IMR-90 (cell line): ENCODE measurements around the gene GPSM3.

Experiments used
- CHD1 ChIP-seq: IDR thresholded peaks from 2 replicates; pipeline ENCODE4 v1.6.1; 2012; ENCODE audit warnings: low read depth, low read length, improper control_type of control experiment
- POLR2A ChIP-seq: IDR thresholded peaks from 2 replicates; pipeline ENCODE4 v1.6.1; 2012; ENCODE audit warnings: mild to moderate bottlenecking, low read depth, low read length
- RAD21 ChIP-seq: IDR thresholded peaks from 2 replicates; pipeline ENCODE4 v1.6.1; 2012; ENCODE audit warnings: low read length, improper control_type of control experiment
- RCOR1 ChIP-seq: IDR thresholded peaks from 2 replicates; pipeline ENCODE4 v1.6.1; 2012; ENCODE audit warnings: mild to moderate bottlenecking, low read length, improper control_type of control experiment; ENCODE audit not compliant: insufficient replicate concordance
- RFX5 ChIP-seq: IDR thresholded peaks from 2 replicates; pipeline ENCODE4 v1.8.0; 2012; ENCODE audit warnings: low read depth, mild to moderate bottlenecking, low read length, moderate library complexity
- USF2 ChIP-seq: fragments of 150-350 bp; IDR thresholded peaks from 2 replicates; pipeline ENCODE4 v1.6.1; 2017; ENCODE audit warnings: mild to moderate bottlenecking, antibody characterized with exemption, low read length, low read depth
- TF ChIP-seq, protein P1 (sequence below): conservative IDR thresholded peaks from 2 replicates; pipeline ENCODE4 v1.5.1; 2012; ENCODE audit warnings: mild to moderate bottlenecking, low read depth, low read length, improper control_type of control experiment

DNA sequence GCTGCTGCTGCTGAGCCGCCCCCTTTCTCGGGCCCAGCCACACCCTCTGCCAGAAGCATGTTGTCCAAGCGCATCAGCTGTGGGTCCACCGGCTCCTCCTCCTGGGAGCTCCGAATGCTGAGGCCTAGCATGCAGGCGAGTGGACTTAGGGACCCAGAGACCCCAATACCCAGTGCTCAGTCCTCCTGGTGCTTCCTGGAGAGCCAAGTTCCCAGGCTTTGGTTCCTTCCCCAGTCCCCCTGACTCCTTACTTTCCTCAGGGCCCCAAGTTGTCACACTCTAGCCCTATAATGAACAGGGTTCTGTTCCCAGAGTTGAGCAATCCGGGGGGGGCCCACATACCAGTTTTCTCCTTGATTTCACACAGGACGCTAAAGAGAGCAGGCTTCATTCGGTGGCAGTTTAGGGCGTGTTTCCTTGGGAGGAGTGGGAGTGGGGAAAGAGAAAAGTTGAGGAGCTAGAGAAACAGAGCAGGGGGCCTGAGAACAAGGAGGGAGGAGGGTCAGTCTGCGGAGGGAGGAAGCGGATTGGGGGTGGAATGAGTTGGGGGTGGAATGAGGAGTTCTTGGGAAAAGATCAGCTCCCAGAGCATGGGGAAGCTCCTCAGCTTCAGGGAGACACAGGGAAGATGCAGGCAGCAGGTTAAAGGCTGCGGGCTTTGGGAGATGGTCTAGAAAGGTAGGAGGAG, 3.9 kb downstream of the GPSM3 start:
- TF ChIP-seq RAD21 = no peak
- TF ChIP-seq USF2 = no peak
- no peak for TF ChIP-seq POLR2A
- TF ChIP-seq, protein P1, sequence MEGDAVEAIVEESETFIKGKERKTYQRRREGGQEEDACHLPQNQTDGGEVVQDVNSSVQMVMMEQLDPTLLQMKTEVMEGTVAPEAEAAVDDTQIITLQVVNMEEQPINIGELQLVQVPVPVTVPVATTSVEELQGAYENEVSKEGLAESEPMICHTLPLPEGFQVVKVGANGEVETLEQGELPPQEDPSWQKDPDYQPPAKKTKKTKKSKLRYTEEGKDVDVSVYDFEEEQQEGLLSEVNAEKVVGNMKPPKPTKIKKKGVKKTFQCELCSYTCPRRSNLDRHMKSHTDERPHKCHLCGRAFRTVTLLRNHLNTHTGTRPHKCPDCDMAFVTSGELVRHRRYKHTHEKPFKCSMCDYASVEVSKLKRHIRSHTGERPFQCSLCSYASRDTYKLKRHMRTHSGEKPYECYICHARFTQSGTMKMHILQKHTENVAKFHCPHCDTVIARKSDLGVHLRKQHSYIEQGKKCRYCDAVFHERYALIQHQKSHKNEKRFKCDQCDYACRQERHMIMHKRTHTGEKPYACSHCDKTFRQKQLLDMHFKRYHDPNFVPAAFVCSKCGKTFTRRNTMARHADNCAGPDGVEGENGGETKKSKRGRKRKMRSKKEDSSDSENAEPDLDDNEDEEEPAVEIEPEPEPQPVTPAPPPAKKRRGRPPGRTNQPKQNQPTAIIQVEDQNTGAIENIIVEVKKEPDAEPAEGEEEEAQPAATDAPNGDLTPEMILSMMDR = no peak
- TF ChIP-seq RFX5 = no peak
- no peak for TF ChIP-seq RCOR1
- TF ChIP-seq CHD1 = no peak
